ENCODE measurements around the gene MTOR. TPM values are rescaled to one million over a fixed set of nuclear protein-coding genes. Genes with fewer than 3 reads are reported as not detected.

Gene MTOR
- total RNA-seq, result 18.8 and 19.3 TPM in 2 replicates

GRCh38 chr1:11262171-11263049 is at the start of gene MTOR:
TSS of gene MTOR (minus strand) at chr1:11262551. CDS start at chr1:11259409, 3,142 bp downstream.

DNA sequence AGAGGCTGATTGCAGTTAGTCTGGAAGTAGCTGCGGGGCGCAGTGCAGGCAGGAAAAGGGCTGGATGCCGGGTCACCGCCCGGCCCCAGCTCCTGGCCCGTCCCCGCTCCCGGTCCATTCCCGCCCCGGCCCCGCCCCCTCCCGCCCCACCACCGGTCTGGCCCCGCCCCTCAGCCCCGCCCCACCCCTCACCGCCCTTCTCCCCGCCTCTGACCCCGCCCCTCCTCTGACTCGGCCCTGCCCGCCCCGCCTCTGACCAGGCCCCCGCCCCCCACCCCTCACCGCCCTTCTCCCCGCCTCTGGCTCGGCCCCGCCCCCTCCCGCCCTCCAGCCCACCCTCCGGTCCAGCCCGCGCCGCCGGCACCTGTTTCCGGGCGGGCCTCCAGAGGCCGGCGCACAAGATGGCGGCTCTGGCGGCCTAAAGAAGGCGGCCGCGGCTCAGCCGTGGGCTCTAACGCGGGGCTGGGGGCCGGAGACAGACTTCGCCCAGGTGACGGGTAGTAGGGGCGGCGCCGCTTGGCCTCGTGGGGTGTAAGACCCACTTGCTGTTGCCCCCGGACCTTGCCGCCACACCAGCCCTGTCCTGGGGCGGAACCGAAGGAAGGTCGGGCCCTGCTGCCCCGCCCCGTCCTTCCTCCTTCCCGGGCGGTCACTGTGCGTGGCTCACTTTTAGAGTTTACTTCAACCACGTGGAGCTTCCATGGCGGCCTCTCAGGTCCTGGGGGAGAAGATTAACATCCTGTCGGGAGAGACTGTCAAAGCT is 10.7 kb upstream of the MTOR start, which contains the start of gene UBIAD1:
TSS of gene UBIAD1 (plus strand) at position 367 of the 763 bp plus-strand sequence. CDS start at position 701, 334 bp downstream.

DNA sequence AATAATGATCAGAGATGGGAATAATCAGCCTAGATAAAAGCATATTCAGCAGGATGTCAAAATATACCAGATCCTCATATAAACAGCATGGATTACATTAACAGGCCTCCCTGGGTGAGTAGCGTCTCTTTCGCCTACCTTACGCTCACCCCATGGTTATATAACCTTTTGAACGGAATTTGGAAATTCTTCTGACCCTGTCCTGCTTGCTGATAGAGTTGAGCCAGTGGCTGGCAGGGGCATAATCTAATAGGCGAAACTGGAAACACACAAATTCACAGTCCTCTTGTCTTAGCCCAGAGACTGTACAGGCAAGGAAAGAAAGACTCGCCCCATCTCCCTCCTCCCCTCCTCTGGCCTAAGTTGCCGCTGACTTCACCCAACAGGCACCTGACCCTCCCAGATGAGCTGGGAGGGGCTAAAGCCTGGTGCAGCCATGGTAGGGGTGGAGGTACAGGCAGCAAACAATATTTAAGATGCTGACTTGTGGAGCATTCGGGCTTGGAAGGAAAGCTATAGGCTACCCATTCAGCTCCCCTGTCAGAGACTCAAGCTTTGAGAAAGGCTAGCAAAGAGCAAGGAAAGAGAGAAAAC is 73.4 kb downstream of the MTOR start, which contains the start of gene ANGPTL7:
TSS of gene ANGPTL7 (plus strand) at position 498 of the 594 bp plus-strand sequence. CDS start 225 bp downstream, outside the sequence.

GRCh38 chr1:11099310-11100148 is 162.8 kb downstream of the MTOR start, which contains the start of gene EXOSC10:
TSS of gene EXOSC10 (minus strand) at chr1:11099869. CDS start at chr1:11099831, 38 bp downstream.

DNA sequence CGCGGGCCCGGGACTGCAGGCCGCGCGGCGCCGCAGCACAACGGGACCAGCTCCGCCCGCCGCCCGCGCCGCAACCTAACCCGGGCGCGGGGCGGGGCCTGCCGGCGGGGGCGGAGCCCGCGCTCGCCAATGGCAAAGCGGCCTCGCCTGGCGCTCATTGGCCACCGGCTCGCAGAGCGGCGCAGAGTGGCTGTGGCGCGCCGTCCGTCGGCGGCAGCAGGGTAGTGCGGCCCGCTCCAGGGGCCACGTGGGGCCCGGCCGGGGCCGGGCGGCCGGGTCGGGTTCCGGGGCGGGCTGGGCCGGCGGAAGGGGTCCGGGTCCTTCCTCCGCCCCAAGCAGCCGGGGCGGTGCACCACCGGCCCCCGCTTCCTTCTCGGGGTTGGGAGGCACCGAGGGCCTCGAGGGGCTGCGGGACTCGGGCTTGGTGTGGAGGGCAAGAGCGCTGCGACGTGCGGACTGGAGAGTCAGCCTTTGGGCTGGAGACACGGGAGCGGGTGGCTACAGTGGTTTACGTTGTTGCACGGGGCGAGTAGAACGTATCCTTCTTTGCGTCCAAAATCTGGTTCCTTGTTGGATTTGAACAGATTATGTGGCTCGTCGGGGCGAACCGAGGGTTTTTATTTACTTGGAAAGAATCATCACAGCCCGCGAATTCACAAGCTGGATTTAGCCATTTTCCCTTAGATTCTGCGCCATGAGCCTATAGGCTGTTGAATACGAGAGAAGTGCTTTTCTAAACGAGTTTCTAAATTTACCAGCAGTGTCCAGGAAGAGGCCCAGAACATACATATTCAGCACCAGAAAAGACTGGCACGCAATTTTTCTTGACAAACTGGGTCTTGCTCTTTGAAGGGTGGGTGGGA is 202.2 kb downstream of the MTOR start, which contains the start of gene SRM:
TSS of gene SRM (minus strand) at position 51 of the 863 bp plus-strand sequence. CDS start 75 bp downstream, outside the sequence.

Other genes starting within 250 kb of the MTOR start
- 12.5 and 31.4 TPM in 2 replicates for gene TARDBP, start 249.9 kb downstream of the MTOR start, total RNA-seq
- not detected in 2 replicates for gene MASP2, start 215.3 kb downstream of the MTOR start, total RNA-seq
- 62.9 and 63.4 TPM in 2 replicates for gene SRM, start 202.5 kb downstream of the MTOR start, total RNA-seq
- 39.0 and 39.7 TPM in 2 replicates for gene EXOSC10, start 162.7 kb downstream of the MTOR start, total RNA-seq
- gene ANGPTL7, start 73.2 kb downstream of the MTOR start, total RNA-seq, result not detected in 2 replicates
- 7.6 TPM in 2 replicates for gene UBIAD1, start 10.6 kb upstream of the MTOR start, total RNA-seq
- gene DISP3, start 216.6 kb upstream of the MTOR start, total RNA-seq, result not detected in 2 replicates

Measured in cardiac atrium fibroblast (primary cell).